ENCODE results near the gene DNAH10. TPM values are rescaled to one million over a fixed set of nuclear protein-coding genes. Genes with fewer than 3 reads are reported as not detected.

The DNAH10 gene
- total and polyA plus RNA-seq, 10 of the 15 experiments (the other 5 are each of a cell fraction or from before 2014, with no cell fraction given), result 0.01 to 0.32 (median 0.06) TPM

DNA sequence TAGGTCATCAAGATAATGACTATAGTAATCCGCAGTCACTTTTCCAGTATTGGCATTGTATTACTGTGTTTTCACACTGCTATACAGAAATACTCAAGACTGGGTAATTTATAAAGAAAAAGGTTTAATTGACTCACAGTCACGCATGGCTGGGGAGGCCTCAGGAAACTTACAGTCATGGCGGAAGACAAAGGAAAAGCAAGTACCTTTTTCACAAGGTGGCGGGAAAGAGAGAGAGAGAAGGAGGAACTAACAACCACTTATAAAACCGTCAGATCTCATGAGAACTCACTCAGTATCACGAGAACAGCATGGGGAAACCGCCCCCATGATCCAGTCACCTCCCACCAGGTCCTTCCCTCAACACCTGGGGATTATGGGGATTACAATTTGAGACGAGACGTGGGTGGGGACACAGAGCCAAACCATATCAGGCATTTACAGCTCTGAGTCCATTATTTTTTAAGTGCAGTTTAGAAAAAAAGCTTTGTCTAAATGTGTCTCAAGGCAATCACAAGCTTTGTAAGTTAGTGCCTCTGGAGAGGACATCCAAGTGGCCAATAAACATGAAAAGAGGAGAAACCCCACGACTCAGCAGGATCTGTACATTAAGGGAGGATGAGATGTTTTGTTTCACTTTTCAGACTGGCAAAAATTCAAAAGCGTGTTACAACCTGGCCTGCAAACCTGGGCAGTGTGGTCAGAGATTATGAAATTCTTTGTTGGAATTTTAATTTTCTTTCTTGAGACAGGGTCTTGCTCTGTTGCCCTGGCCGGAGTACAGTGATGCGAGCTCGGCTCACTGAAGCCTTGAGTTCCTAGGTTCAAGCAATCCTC is 82.0 kb downstream of the DNAH10 start (continued):
- TF ChIP-seq SMC3 (IDR thresholded peaks at IDR 0.05; ENCODE audit: borderline replicate concordance, low read length) (no peak), FOS (IDR thresholded peaks at IDR 0.05; ENCODE audit: borderline replicate concordance, extremely low read depth, insufficient read length) (no peak), LARP7 (IDR thresholded peaks at IDR 0.05) (no peak), RB1 (IDR thresholded peaks at IDR 0.05; ENCODE audit: borderline replicate concordance) (no peak)
- TF ChIP-seq, protein P1, sequence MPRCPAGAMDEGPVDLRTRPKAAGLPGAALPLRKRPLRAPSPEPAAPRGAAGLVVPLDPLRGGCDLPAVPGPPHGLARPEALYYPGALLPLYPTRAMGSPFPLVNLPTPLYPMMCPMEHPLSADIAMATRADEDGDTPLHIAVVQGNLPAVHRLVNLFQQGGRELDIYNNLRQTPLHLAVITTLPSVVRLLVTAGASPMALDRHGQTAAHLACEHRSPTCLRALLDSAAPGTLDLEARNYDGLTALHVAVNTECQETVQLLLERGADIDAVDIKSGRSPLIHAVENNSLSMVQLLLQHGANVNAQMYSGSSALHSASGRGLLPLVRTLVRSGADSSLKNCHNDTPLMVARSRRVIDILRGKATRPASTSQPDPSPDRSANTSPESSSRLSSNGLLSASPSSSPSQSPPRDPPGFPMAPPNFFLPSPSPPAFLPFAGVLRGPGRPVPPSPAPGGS (IDR thresholded peaks at IDR 0.05; ENCODE audit: borderline replicate concordance, insufficient read depth, low read depth, low read length, poor library complexity, severe bottlenecking), result no peak

DNA sequence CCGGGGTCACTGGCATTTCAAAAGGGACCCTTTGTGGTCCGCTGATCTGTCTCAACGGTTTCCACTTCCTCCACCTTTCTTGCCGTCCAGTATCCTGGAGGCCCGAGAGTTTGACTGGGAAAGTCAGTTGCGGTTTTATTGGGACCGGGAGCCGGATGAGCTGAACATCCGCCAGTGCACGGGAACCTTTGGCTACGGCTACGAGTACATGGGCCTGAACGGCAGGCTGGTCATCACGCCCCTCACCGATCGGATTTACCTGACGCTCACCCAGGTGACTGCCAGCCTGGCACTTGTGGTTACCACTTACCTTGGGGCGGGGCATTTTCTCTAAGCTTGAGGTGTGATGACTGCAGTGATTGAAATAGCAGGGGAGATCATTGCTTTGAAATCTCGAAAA is 83.8 kb downstream of the DNAH10 start:
- intact Hi-C loops (cut with micrococcal nuclease; ENCODE audit: unreplicated experiment) (loop anchor here (10.0 kb wide), 1 partner anchor 211 kb away; the partner anchor contains the start of genes EIF2B1 and GTF2H3), in situ Hi-C loops (cut with MboI) (no loop called here)
- TF ChIP-seq MEF2B (IDR thresholded peaks at IDR 0.05; ENCODE audit: partially characterized antibody, poor library complexity, severe bottlenecking) (no peak), RAD21 (IDR thresholded peaks at IDR 0.05; ENCODE audit: insufficient read depth, low read depth, low read length) (no peak), POU2F2 (IDR thresholded peaks at IDR 0.05; ENCODE audit: borderline replicate concordance, low read depth, low read length) (no peak), EZH2 (IDR thresholded peaks at IDR 0.05; ENCODE audit: borderline replicate concordance, control insufficient read depth, low read depth, low read length) (no peak), CBX3 (IDR thresholded peaks at IDR 0.05; ENCODE audit: borderline replicate concordance, low read depth) (no peak), SMC3 (IDR thresholded peaks at IDR 0.05; ENCODE audit: borderline replicate concordance, low read length) (no peak)
- ATAC-seq (no peak), DNase-seq (ENCODE audit: low read depth, low spot score) (no peak), FAIRE-seq (no peak)
- SMC1A ChIA-PET (ENCODE audit: uncharacterized antibody, unreplicated experiment), result no interaction called here
- no peak overlapping the region for H3K9ac ChIP-seq (ENCODE audit: control insufficient read depth, insufficient read depth, low read length)
- H2AFZ ChIP-seq (ENCODE audit: control insufficient read depth, low read depth, low read length), result no peak overlapping the region
- POLR2A ChIA-PET, result interaction anchor here (0.6 kb wide), 1 partner anchor 18 kb away, joined by 5 read pairs; no protein-coding TSS in a partner anchor
- no peaks in the 10 kb centered on the region for H3K27me3 ChIP-seq (replicated peaks in 1 of 2; ENCODE audit: control insufficient read depth in 2 of 2, insufficient read depth in 2 of 2, low read length in 1 of 2)
- no TSS peak for BruUV-seq (replicated peaks)
- CTCF ChIA-PET, result interaction anchor here (1.0 kb wide), 1 partner anchor 15 kb away, joined by 3 read pairs; no protein-coding TSS in a partner anchor
- H3K36me3 ChIP-seq (ENCODE audit: control insufficient read depth in 2 of 2, insufficient read depth in 2 of 2, low read length in 1 of 2), result no peaks in the 10 kb centered on the region
- H4K20me1 ChIP-seq (ENCODE audit: control insufficient read depth, insufficient read depth), result no peaks in the 10 kb centered on the region
- H3K4me1 ChIP-seq (ENCODE audit: control insufficient read depth, insufficient read depth, low read length), result peaks cover 7% of the 10 kb centered on the region; the same call in 1 of the 2 replicates
- no peak overlapping the region for H3K4me3 ChIP-seq
- WGBS (ENCODE audit: insufficient coverage, insufficient replicate concordance, low lambda C conversion rate, missing lambda C conversion rate), result 77% methylated on average over 19 of the region's 19 CpGs
- H3K4me2 ChIP-seq (ENCODE audit: control insufficient read depth, insufficient read depth), result no peak overlapping the region
- H3K9me3 ChIP-seq (replicated peaks; ENCODE audit: control insufficient read depth, insufficient read depth, low read length), result no peaks in the 10 kb centered on the region
- H3K27ac ChIP-seq (ENCODE audit: control insufficient read depth, insufficient read depth), result no peak overlapping the region
- H3K79me2 ChIP-seq (ENCODE audit: control insufficient read depth, insufficient read depth, low read length), result no peaks in the 10 kb centered on the region
- RAD21 ChIA-PET (ENCODE audit: unreplicated experiment), result no interaction called here
